Mesothelial cell of epicardium (in vitro differentiated cells): Measurements from ENCODE around the gene P2RY14. TPM values are rescaled to one million over a fixed set of nuclear protein-coding genes. Genes with fewer than 3 reads are reported as not detected.

Experiments used
- DNase-seq, 2 experiments: peaks; one replicate each; pipeline ENCODE4 v3.0.0; 2021; ENCODE audit warnings: low spot score in 2 of 2; ENCODE audit not compliant: unreplicated experiment in 2 of 2
- H3K27ac Mint-ChIP-seq: 2 replicates; pipeline ENCODE4 v1.8.0; 2021; ENCODE audit warnings: mixed read lengths
- H3K27me3 Mint-ChIP-seq: 2 replicates; pipeline ENCODE4 v1.8.0; 2021; ENCODE audit warnings: low read depth, mixed read lengths
- H3K36me3 Mint-ChIP-seq: 2 replicates; pipeline ENCODE4 v1.8.0; 2021; ENCODE audit warnings: mixed read lengths
- H3K4me1 Mint-ChIP-seq: 2 replicates; pipeline ENCODE4 v1.8.0; 2021; ENCODE audit warnings: mixed read lengths
- H3K4me3 Mint-ChIP-seq: 2 replicates; pipeline ENCODE4 v1.8.0; 2021; ENCODE audit warnings: mild to moderate bottlenecking, moderate library complexity, mixed read lengths
- H3K9me3 Mint-ChIP-seq: 2 replicates; pipeline ENCODE4 v1.8.0; 2021; ENCODE audit warnings: mixed read lengths
- CTCF ChIP-seq: fragments of 200-600 bp; sonication (generic); IDR thresholded peaks from one replicate; pipeline ENCODE4 v1.5.0; 2021; ENCODE audit warnings: antibody characterized with exemption; ENCODE audit not compliant: unreplicated experiment
- total RNA-seq: library from RNA; stranded (reverse); gene quantifications from 3 replicates; pipeline ENCODE4 v1.2.1, GENCODE V29; 2021

The P2RY14 gene
- total RNA-seq, 1 donor from 2014 or later = not detected

- peaks cover 5% of the 10 kb centered on the region for H3K36me3 Mint-ChIP-seq
- peaks cover 40% of the 10 kb centered on the region for H3K4me1 Mint-ChIP-seq
- no peak for TF ChIP-seq CTCF
- peak overlapping the region; percentile 94 for H3K27ac Mint-ChIP-seq
- DNase-seq = no peak
- peak overlapping the region; percentile 17 for H3K4me3 Mint-ChIP-seq
- H3K9me3 Mint-ChIP-seq = peaks cover 7% of the 10 kb centered on the region
- no peaks in the 10 kb centered on the region for H3K27me3 Mint-ChIP-seq
These were observed 36.8 kb upstream of the P2RY14 start for GRCh38 chr3:151315136-151315535.

DNA sequence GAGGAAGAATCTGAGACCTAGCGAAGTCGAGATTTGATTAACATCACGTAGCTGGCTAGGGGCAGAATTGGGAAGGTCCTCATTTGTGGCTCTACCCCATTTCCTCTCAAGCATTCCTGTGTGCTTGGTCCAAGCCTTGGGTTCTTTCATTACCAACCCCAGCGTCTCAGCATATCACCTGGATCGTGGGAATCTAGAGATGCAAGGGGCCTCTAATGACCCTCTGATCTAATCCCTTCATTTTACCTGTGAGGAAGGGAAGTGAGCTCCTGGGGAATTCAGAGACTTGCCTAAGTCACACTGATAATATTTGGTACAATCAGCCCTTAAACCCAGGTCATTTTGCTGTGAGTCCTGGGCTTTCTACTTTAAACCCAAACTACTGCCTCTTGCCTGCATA lies 36.3 kb upstream of the P2RY14 start:
- H3K4me3 Mint-ChIP-seq = no peak overlapping the region
- H3K27me3 Mint-ChIP-seq = no peaks in the 10 kb centered on the region
- H3K4me1 Mint-ChIP-seq = peaks cover 35% of the 10 kb centered on the region

GRCh38 chr3:151314137-151314536 lies 35.8 kb upstream of the P2RY14 start:
- Mint-ChIP-seq H3K36me3 (peaks cover 5% of the 10 kb centered on the region), H3K4me3 (no peak overlapping the region), H3K27me3 (no peaks in the 10 kb centered on the region), H3K27ac (no peak overlapping the region), H3K4me1 (peaks cover 36% of the 10 kb centered on the region), H3K9me3 (peaks cover 7% of the 10 kb centered on the region)
- no peak for DNase-seq
- TF ChIP-seq CTCF = no peak

More for the DNA sequence above, 36.3 kb upstream of the P2RY14 start:
- peak overlapping the region; percentile 94 for H3K27ac Mint-ChIP-seq
- TF ChIP-seq CTCF = no peak
- peaks cover 5% of the 10 kb centered on the region for H3K36me3 Mint-ChIP-seq
- peaks cover 7% of the 10 kb centered on the region for H3K9me3 Mint-ChIP-seq
- no peak for DNase-seq

GRCh38 chr3:151312972-151313371 lies 34.6 kb upstream of the P2RY14 start:
- H3K36me3 Mint-ChIP-seq = peaks cover 5% of the 10 kb centered on the region
- peaks cover 7% of the 10 kb centered on the region for H3K9me3 Mint-ChIP-seq
- no peak for DNase-seq
- no peak overlapping the region for H3K27ac Mint-ChIP-seq
- H3K27me3 Mint-ChIP-seq = no peaks in the 10 kb centered on the region
- peaks cover 25% of the 10 kb centered on the region for H3K4me1 Mint-ChIP-seq
- no peak for TF ChIP-seq CTCF
- no peak overlapping the region for H3K4me3 Mint-ChIP-seq

DNA sequence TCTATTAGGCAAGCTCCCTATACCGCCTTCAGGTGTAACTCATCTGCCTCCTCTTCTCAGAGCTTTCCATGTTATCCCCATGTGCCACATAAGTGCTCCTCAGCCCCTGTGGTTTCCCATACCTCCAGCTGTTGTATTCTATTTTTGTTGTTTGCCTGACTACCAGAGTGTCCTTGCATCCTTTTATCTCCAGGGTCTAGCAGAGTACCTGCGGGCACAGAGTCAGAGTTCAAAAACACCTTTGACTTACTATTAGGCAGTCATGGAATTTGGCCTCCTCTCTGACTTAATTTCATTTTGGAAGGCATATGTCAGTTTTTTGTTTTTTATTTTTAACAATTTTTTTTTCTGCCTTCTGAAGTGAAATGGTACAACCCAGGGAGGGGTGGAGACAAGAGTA lies 31.2 kb upstream of the P2RY14 start:
- Mint-ChIP-seq H3K4me1 (peaks cover 29% of the 10 kb centered on the region), H3K36me3 (no peaks in the 10 kb centered on the region), H3K4me3 (no peak overlapping the region), H3K27ac (no peak overlapping the region), H3K27me3 (no peaks in the 10 kb centered on the region), H3K9me3 (no peaks in the 10 kb centered on the region)
- TF ChIP-seq CTCF = no peak
- DNase-seq = no peak
